ENCODE measurements around the gene CASP3. TPM values are rescaled to one million over a fixed set of nuclear protein-coding genes. Genes with fewer than 3 reads are reported as not detected.

The CASP3 gene
- total and polyA plus RNA-seq, 9 of the 15 experiments (the other 6 are each of a cell fraction or from before 2014, with no cell fraction given) = 17.6 to 40.1 (median 31.8) TPM

DNA sequence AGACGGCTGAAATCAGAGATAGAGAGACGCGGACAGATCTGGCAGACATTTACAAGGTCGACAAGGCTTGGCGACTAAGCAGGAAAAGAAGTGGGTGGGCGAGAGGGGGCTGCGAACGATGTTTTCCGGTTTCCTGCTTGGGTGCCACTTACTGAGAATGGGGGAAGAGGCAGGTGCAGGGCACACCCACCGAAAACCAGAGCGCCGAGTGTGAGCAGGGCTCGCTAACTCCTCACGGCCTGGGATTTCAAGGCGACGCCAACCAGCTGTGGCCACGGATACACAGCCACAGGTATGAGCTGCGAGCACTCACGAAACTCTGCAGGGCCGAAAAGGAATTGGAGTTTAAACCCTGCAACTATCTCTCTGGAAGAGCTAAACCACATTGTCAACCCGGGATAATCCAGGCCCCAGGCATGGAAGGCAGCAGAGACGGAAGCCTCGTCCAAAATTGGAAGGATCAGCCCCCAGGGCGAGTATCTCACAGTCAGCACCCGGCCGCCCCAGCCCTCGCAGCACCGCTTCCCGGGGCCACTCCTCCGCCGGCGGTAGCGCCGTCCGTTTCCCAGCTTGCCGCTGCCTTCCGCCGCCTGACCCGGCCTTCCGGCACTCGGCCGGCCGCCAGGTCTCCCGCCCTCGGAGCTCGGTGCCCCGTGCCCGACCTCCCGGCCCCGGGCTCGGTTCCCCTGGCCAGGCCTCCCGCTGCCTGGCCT lies 778 bp downstream of the CASP3 start (continued):
- TF ChIP-seq, protein P1, sequence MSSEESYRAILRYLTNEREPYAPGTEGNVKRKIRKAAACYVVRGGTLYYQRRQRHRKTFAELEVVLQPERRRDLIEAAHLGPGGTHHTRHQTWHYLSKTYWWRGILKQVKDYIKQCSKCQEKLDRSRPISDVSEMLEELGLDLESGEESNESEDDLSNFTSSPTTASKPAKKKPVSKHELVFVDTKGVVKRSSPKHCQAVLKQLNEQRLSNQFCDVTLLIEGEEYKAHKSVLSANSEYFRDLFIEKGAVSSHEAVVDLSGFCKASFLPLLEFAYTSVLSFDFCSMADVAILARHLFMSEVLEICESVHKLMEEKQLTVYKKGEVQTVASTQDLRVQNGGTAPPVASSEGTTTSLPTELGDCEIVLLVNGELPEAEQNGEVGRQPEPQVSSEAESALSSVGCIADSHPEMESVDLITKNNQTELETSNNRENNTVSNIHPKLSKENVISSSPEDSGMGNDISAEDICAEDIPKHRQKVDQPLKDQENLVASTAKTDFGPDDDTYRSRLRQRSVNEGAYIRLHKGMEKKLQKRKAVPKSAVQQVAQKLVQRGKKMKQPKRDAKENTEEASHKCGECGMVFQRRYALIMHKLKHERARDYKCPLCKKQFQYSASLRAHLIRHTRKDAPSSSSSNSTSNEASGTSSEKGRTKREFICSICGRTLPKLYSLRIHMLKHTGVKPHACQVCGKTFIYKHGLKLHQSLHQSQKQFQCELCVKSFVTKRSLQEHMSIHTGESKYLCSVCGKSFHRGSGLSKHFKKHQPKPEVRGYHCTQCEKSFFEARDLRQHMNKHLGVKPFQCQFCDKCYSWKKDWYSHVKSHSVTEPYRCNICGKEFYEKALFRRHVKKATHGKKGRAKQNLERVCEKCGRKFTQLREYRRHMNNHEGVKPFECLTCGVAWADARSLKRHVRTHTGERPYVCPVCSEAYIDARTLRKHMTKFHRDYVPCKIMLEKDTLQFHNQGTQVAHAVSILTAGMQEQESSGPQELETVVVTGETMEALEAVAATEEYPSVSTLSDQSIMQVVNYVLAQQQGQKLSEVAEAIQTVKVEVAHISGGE (CRISPR knock-in tag; IDR thresholded peaks at IDR 0.05) = no peak
- TF ChIP-seq HMG20A (CRISPR knock-in tag; conservative IDR thresholded peaks at IDR 0.05) = no peak
- TF ChIP-seq, protein P2, sequence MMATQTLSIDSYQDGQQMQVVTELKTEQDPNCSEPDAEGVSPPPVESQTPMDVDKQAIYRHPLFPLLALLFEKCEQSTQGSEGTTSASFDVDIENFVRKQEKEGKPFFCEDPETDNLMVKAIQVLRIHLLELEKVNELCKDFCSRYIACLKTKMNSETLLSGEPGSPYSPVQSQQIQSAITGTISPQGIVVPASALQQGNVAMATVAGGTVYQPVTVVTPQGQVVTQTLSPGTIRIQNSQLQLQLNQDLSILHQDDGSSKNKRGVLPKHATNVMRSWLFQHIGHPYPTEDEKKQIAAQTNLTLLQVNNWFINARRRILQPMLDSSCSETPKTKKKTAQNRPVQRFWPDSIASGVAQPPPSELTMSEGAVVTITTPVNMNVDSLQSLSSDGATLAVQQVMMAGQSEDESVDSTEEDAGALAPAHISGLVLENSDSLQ (IDR thresholded peaks at IDR 0.05) = no peak
- TF ChIP-seq, protein P3, sequence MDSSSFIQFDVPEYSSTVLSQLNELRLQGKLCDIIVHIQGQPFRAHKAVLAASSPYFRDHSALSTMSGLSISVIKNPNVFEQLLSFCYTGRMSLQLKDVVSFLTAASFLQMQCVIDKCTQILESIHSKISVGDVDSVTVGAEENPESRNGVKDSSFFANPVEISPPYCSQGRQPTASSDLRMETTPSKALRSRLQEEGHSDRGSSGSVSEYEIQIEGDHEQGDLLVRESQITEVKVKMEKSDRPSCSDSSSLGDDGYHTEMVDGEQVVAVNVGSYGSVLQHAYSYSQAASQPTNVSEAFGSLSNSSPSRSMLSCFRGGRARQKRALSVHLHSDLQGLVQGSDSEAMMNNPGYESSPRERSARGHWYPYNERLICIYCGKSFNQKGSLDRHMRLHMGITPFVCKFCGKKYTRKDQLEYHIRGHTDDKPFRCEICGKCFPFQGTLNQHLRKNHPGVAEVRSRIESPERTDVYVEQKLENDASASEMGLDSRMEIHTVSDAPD (CRISPR knock-in tag; IDR thresholded peaks at IDR 0.05) = no peak
- no peak for TF ChIP-seq SNAPC5 (CRISPR knock-in tag; IDR thresholded peaks at IDR 0.05)
- no peak for TF ChIP-seq SMAD2 (IDR thresholded peaks at IDR 0.05; ENCODE audit: low read depth, low read length)
- TF ChIP-seq SREBF1 (IDR thresholded peaks at IDR 0.05; ENCODE audit: borderline replicate concordance, low read depth, low read length) = no peak
- TF ChIP-seq LARP7 (IDR thresholded peaks at IDR 0.05) = no peak
- TF ChIP-seq TAF7 (tag; IDR thresholded peaks at IDR 0.05) = no peak
- TF ChIP-seq IRF9 (tag; IDR thresholded peaks at IDR 0.05) = no peak
- no peak for TF ChIP-seq ZNF586 (CRISPR knock-in tag; conservative IDR thresholded peaks at IDR 0.05)
- no peak for TF ChIP-seq FOXA3 (CRISPR knock-in tag; conservative IDR thresholded peaks at IDR 0.05 in 1 of 2, IDR thresholded peaks at IDR 0.05 in 1 of 2)
- TF ChIP-seq, protein P4, sequence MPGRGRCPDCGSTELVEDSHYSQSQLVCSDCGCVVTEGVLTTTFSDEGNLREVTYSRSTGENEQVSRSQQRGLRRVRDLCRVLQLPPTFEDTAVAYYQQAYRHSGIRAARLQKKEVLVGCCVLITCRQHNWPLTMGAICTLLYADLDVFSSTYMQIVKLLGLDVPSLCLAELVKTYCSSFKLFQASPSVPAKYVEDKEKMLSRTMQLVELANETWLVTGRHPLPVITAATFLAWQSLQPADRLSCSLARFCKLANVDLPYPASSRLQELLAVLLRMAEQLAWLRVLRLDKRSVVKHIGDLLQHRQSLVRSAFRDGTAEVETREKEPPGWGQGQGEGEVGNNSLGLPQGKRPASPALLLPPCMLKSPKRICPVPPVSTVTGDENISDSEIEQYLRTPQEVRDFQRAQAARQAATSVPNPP (IDR thresholded peaks at IDR 0.05; ENCODE audit: borderline replicate concordance, insufficient read depth, insufficient read length) = no peak
- no peak for TF ChIP-seq ZNF76 (CRISPR knock-in tag; IDR thresholded peaks at IDR 0.05; ENCODE audit: borderline replicate concordance)
- TF ChIP-seq NFYB (IDR thresholded peaks at IDR 0.05; ENCODE audit: extremely low read depth, insufficient read length) = no peak
- peak in 1 of 2 experiments; percentile 52 for TF ChIP-seq E2F6 (IDR thresholded peaks at IDR 0.05; ENCODE audit: borderline replicate concordance in 1 of 2, extremely low read depth in 1 of 2, insufficient read depth in 1 of 2, insufficient read length in 1 of 2, low read depth in 1 of 2, low read length in 1 of 2, poor library complexity in 1 of 2, severe bottlenecking in 1 of 2)
